H1 (cell line): ENCODE measurements around the gene FBXO45. TPM values are rescaled to one million over a fixed set of nuclear protein-coding genes. Genes with fewer than 3 reads are reported as not detected.

Experiments used
- CTCF ChIA-PET: fragments of 300-600 bp; sonication (Branson Sonifier 250); formaldehyde crosslinking; loops from one replicate; lab custom pipeline; 2021; ENCODE audit not compliant: partially characterized antibody; lab: Charles Lee
- POLR2A ChIA-PET: fragments of 300-600 bp; sonication (Branson Sonifier 250); formaldehyde crosslinking; loops from one replicate; lab custom pipeline; 2021; ENCODE audit warnings: inconsistent platforms; ENCODE audit not compliant: partially characterized antibody; lab: Charles Lee
- DNase-seq, 2 experiments: peaks; one replicate each; pipeline versions ENCODE4 v3.0.0 to v3.0.0-alpha.2; 2010 to 2022; ENCODE audit warnings: low spot score in 2 of 2, low read depth in 1 of 2, mixed read lengths in 1 of 2
- FAIRE-seq: peaks from 2 replicates; lab custom pipeline; 2011; peaks lifted over from hg19 to GRCh38; lab: Jason Lieb, UNC
- H2AFZ ChIP-seq: 2 replicates; pipeline ENCODE4 v1.8.1; 2012; ENCODE audit warnings: low read length, inconsistent platforms
- H2AK5ac ChIP-seq: 2 replicates; pipeline ENCODE4 v1.6.1; 2013; ENCODE audit warnings: low read depth, low read length
- H2BK120ac ChIP-seq: replicated peaks from 2 replicates; pipeline ENCODE3; 2013; ENCODE audit warnings: low read depth, low read length, inconsistent platforms
- H2BK12ac ChIP-seq: 2 replicates; pipeline ENCODE4 v1.6.1; 2013; ENCODE audit warnings: low read depth, low read length
- H2BK15ac ChIP-seq: 2 replicates; pipeline ENCODE4 v1.6.1; 2013; ENCODE audit warnings: low read length
- H2BK20ac ChIP-seq: 2 replicates; pipeline ENCODE4 v1.6.1; 2013; ENCODE audit warnings: low read length
- H2BK5ac ChIP-seq: 2 replicates; pipeline ENCODE4 v1.6.1; 2013; ENCODE audit warnings: low read depth, low read length
- H3K14ac ChIP-seq: 2 replicates; pipeline ENCODE4 v1.6.1; 2013; ENCODE audit warnings: inconsistent platforms; ENCODE audit not compliant: insufficient read length
- H3K18ac ChIP-seq: 2 replicates; pipeline ENCODE4 v1.6.1; 2013; ENCODE audit warnings: low read length; ENCODE audit errors: extremely low read depth
- H3K23ac ChIP-seq: 2 replicates; pipeline ENCODE4 v1.6.1; 2013; ENCODE audit warnings: inconsistent platforms; ENCODE audit not compliant: insufficient read length
- H3K23me2 ChIP-seq: 2 replicates; pipeline ENCODE4 v1.6.1; 2013; ENCODE audit warnings: low read depth, low read length
- H3K27ac ChIP-seq: 2 replicates; pipeline ENCODE4 v1.6.1; 2011; ENCODE audit warnings: low read depth, low read length, inconsistent platforms
- H3K27me3 ChIP-seq, 4 experiments: replicated peaks in 1 of 4; 1 replicate in 1 of 4; 2 replicates in 3 of 4; pipeline versions ENCODE4 v1.6.1 to v1.8.1; 2011 to 2013; ENCODE audit warnings: low read length in 3 of 4, mild to moderate bottlenecking in 3 of 4, inconsistent platforms in 2 of 4, mixed read lengths in 2 of 4, moderate library complexity in 1 of 4; ENCODE audit not compliant: control insufficient read depth in 3 of 4, insufficient read depth in 3 of 4; ENCODE audit errors: extremely low read depth in 1 of 4
- H3K36me3 ChIP-seq, 4 experiments: 2 replicates each; pipeline versions ENCODE4 v1.6.1 to v1.8.1; 2011 to 2013; ENCODE audit warnings: mild to moderate bottlenecking in 4 of 4, low read length in 3 of 4, moderate library complexity in 2 of 4, control low read depth in 1 of 4, inconsistent platforms in 1 of 4; ENCODE audit not compliant: insufficient read depth in 4 of 4, control insufficient read depth in 2 of 4
- H3K4ac ChIP-seq: replicated peaks from 2 replicates; pipeline ENCODE3; 2013; ENCODE audit warnings: low read length, low read depth, mixed read lengths, inconsistent platforms; ENCODE audit not compliant: insufficient read length
- H3K4me1 ChIP-seq, 4 experiments: replicated peaks in 1 of 4; 1 replicate in 1 of 4; 2 replicates in 3 of 4; pipeline versions ENCODE4 v1.6.1 to v1.8.1; 2011 to 2013; ENCODE audit warnings: low read length in 3 of 4, inconsistent platforms in 2 of 4, mixed read lengths in 1 of 4; ENCODE audit not compliant: insufficient read depth in 4 of 4, control insufficient read depth in 3 of 4
- H3K4me2 ChIP-seq, 2 experiments: 2 replicates each; pipeline versions ENCODE4 v1.6.1 to v1.8.1; 2011 to 2013; ENCODE audit warnings: low read depth in 2 of 2, low read length in 2 of 2, control low read depth in 1 of 2, inconsistent platforms in 1 of 2, mild to moderate bottlenecking in 1 of 2; ENCODE audit not compliant: insufficient read depth in 1 of 2
- H3K4me3 ChIP-seq, 4 experiments: fragments of 200-600, 300-600 bp in 1 of 4; sonication (generic), shearing (Covaris generic), sonication (Bioruptor Twin) in 1 of 4; 2 replicates each; pipeline versions ENCODE4 v1.5.1 to v1.8.1; 2011 to 2016; ENCODE audit warnings: low read length in 4 of 4, low read depth in 3 of 4, control low read depth in 2 of 4, inconsistent platforms in 2 of 4, mild to moderate bottlenecking in 2 of 4, mixed read lengths in 1 of 4, moderate library complexity in 1 of 4; ENCODE audit not compliant: insufficient read depth in 2 of 4; ENCODE audit errors: extremely low read depth in 1 of 4
- H3K56ac ChIP-seq: replicated peaks from 2 replicates; pipeline ENCODE3; 2013; ENCODE audit warnings: low read depth, mild to moderate bottlenecking, mixed read lengths, low read length, inconsistent platforms; ENCODE audit not compliant: insufficient read length
- H3K79me1 ChIP-seq: 2 replicates; pipeline ENCODE4 v1.6.1; 2013; ENCODE audit warnings: low read depth, low read length, control low read depth
- H3K79me2 ChIP-seq, 2 experiments: 2 replicates each; pipeline versions ENCODE4 v1.6.1 to v1.8.1; 2012 to 2013; ENCODE audit warnings: low read length in 2 of 2, mild to moderate bottlenecking in 2 of 2, inconsistent platforms in 1 of 2; ENCODE audit not compliant: insufficient read depth in 2 of 2, control insufficient read depth in 1 of 2
- H3K9ac ChIP-seq, 4 experiments: replicated peaks in 1 of 4; 1 replicate in 1 of 4; 2 replicates in 3 of 4; pipeline versions ENCODE4 v1.6.1 to v1.8.1; 2011 to 2013; ENCODE audit warnings: low read depth in 3 of 4, low read length in 3 of 4, control low read depth in 2 of 4, mild to moderate bottlenecking in 2 of 4, moderate library complexity in 2 of 4, inconsistent platforms in 1 of 4; ENCODE audit errors: extremely low read depth in 1 of 4
- H3K9me3 ChIP-seq, 2 experiments: 2 replicates each; pipeline versions ENCODE4 v1.6.1 to v1.8.1; 2012 to 2013; ENCODE audit warnings: mild to moderate bottlenecking in 2 of 2, moderate library complexity in 2 of 2, control low read depth in 1 of 2, inconsistent platforms in 1 of 2, low read depth in 1 of 2, low read length in 1 of 2, mixed read lengths in 1 of 2; ENCODE audit not compliant: insufficient read depth in 2 of 2
- H4K20me1 ChIP-seq, 2 experiments: replicated peaks in 1 of 2; 2 replicates each; pipeline versions ENCODE3 to v1.8.1; 2011 to 2013; ENCODE audit warnings: inconsistent platforms in 2 of 2, low read length in 2 of 2, mild to moderate bottlenecking in 1 of 2; ENCODE audit not compliant: insufficient read depth in 2 of 2, control insufficient read depth in 1 of 2
- H4K5ac ChIP-seq: 2 replicates; pipeline ENCODE4 v1.6.1; 2013; ENCODE audit warnings: low read length, low read depth, mixed read lengths, inconsistent platforms; ENCODE audit not compliant: insufficient read length
- H4K8ac ChIP-seq: 2 replicates; pipeline ENCODE4 v1.8.0; 2013; ENCODE audit warnings: mild to moderate bottlenecking, moderate library complexity, low read length, inconsistent platforms; ENCODE audit not compliant: insufficient read depth; ENCODE audit errors: extremely low read depth
- H4K91ac ChIP-seq: replicated peaks from 2 replicates; pipeline ENCODE3; 2013; ENCODE audit warnings: low read length, mixed read lengths, inconsistent platforms; ENCODE audit not compliant: insufficient read length
- BCL11A ChIP-seq, 2 experiments: IDR thresholded peaks; one replicate each; pipeline ENCODE4 v1.6.1; 2011; ENCODE audit warnings: low read depth in 2 of 2, low read length in 2 of 2, mild to moderate bottlenecking in 2 of 2
- BRCA1 ChIP-seq: IDR thresholded peaks from 2 replicates; pipeline ENCODE4 v1.6.1; 2012; ENCODE audit warnings: low read depth, low read length, improper control_type of control experiment
- CBX8 ChIP-seq: fragments of 300-800, 300-1000 bp; sonication (generic); IDR thresholded peaks from 2 replicates; pipeline ENCODE4 v1.7.1; 2016; ENCODE audit warnings: low read depth, low read length, borderline replicate concordance
- CEBPB ChIP-seq: IDR thresholded peaks from 2 replicates; pipeline ENCODE4 v1.6.1; 2012; ENCODE audit warnings: low read depth, low read length
- CHD2 ChIP-seq: IDR thresholded peaks from 2 replicates; pipeline ENCODE4 v1.6.1; 2012; ENCODE audit warnings: low read length, improper control_type of control experiment
- GABPA ChIP-seq: IDR thresholded peaks from 2 replicates; pipeline ENCODE4 v1.6.1; 2011; ENCODE audit warnings: mild to moderate bottlenecking, low read length, moderate library complexity, borderline replicate concordance; ENCODE audit not compliant: insufficient read depth
- KDM5A ChIP-seq: fragments of 200-600 bp; IDR thresholded peaks from 2 replicates; pipeline ENCODE4 v1.7.1; 2012; ENCODE audit warnings: mild to moderate bottlenecking, low read length, inconsistent platforms, mixed read lengths
- MAFK ChIP-seq: IDR thresholded peaks from 2 replicates; pipeline ENCODE4 v1.6.1; 2012; ENCODE audit warnings: low read depth, mild to moderate bottlenecking, improper control_type of control experiment, low read length
- NRF1 ChIP-seq: IDR thresholded peaks from 2 replicates; pipeline ENCODE4 v1.6.1; 2011; ENCODE audit warnings: mild to moderate bottlenecking, low read depth, low read length, improper control_type of control experiment
- SIRT6 ChIP-seq: IDR thresholded peaks from one replicate; pipeline ENCODE4 v1.7.1; 2012; ENCODE audit warnings: low read length, inconsistent platforms
- SIX5 ChIP-seq: IDR thresholded peaks from 2 replicates; pipeline ENCODE4 v1.6.1; 2011; ENCODE audit warnings: mild to moderate bottlenecking, low read depth, low read length
- SP1 ChIP-seq: IDR thresholded peaks from 2 replicates; pipeline ENCODE4 v1.6.1; 2011; ENCODE audit warnings: low read depth, low read length
- SP4 ChIP-seq: IDR thresholded peaks from 2 replicates; pipeline ENCODE4 v1.6.1; 2012; ENCODE audit warnings: low read length, inconsistent platforms
- WGBS, 2 experiments: shearing (Covaris generic) in 1 of 2; methylation state at CpG; one replicate each; pipeline versions ENCODE4 v1.1.6 to v1.1.7; 2013 to 2015; ENCODE audit warnings: low lambda C conversion rate in 2 of 2, mixed read lengths in 2 of 2, inconsistent platforms in 1 of 2, low coverage in 1 of 2, missing lambda C conversion rate in 1 of 2; ENCODE audit not compliant: insufficient replicate concordance in 2 of 2, insufficient coverage in 1 of 2, insufficient read length in 1 of 2; ENCODE audit errors: extremely low coverage in 1 of 2, missing lambda C conversion rate in 1 of 2; 5-methylcytosine and 5-hydroxymethylcytosine counted together
- polyA plus RNA-seq, 7 experiments: library from polyadenylated mRNA; depleted of rRNA in 3 of 7; stranded (reverse) in 5 of 7; unstranded in 2 of 7; fragments of >200 nt in 5 of 7; fragments of 200-250 nt in 2 of 7; gene quantifications; 1 replicate in 5 of 7; 2 replicates in 1 of 7; 4 replicates in 1 of 7; pipeline versions ENCODE4 v1.2.1 to v1.2.3, GENCODE V29; 2011 to 2013; ENCODE audit warnings: missing spikeins in 2 of 7, mixed read lengths in 2 of 7
- total RNA-seq: library from RNA; stranded (reverse); fragmentation: NEBNext Ultra II Directional; extraction: Animal tissue kit (Norgen Biotek cat#: 25700); gene quantifications from 2 replicates; pipeline ENCODE4 v1.2.1, GENCODE V29; 2021
- TF ChIP-seq, protein P1 (sequence below): IDR thresholded peaks from 2 replicates; pipeline ENCODE4 v1.6.1; 2012; ENCODE audit warnings: low read length, inconsistent platforms

Gene FBXO45
- total and polyA plus RNA-seq, 2 of the 8 experiments (the other 6 are each of a cell fraction or from before 2014, with no cell fraction given): 5.2 to 19.4 TPM

DNA sequence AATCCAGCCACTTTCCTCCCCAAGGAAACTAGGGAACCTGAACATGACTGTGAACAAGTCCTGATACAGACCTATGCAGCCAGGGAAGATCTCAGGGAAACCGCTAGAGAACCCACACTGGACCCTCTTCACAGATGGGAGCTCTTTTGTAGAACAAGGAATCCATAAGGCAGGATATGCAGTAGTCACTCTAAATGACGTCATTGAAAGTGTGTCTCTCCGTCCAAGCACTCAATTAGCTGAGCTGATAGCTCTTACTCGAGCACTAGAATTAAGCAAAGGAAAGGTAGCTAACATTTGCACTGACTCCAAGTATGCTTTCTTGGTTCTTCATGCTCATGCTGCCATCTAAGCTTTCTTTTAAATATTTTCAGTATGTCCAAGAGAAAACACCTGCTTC, 43.3 kb upstream of the FBXO45 start:
- no peak overlapping the region for H2BK5ac ChIP-seq
- no peak overlapping the region for H3K56ac ChIP-seq
- H2BK120ac ChIP-seq: no peak overlapping the region
- H2BK15ac ChIP-seq: no peak overlapping the region
- H3K4me3 ChIP-seq: no peak overlapping the region
- H4K5ac ChIP-seq: no peak overlapping the region
- H4K20me1 ChIP-seq: no peaks in the 10 kb centered on the region
- H4K8ac ChIP-seq: no peak overlapping the region
- no peak overlapping the region for H2BK20ac ChIP-seq
- H3K27ac ChIP-seq: no peak overlapping the region
- H3K23me2 ChIP-seq: peaks cover 2% of the 10 kb centered on the region; the same call in 1 of the 2 replicates
- peaks cover 19 to 21% of the 10 kb centered on the region in 2 experiments for H3K9me3 ChIP-seq
- no peak overlapping the region for H3K4me2 ChIP-seq
- WGBS, 2 experiments: 88% methylated on average over 4 of the region's 4 CpGs; no CpG with 5 or more reads in 1 of the 2 experiments
- H2AFZ ChIP-seq: no peak overlapping the region
- H3K79me2 ChIP-seq: no peaks in the 10 kb centered on the region
- no peak overlapping the region for H2AK5ac ChIP-seq
- H3K36me3 ChIP-seq: no peaks in the 10 kb centered on the region; a peak in 1 of 8 replicates
- FAIRE-seq (no peak), DNase-seq (no peak)
- no peak overlapping the region for H3K23ac ChIP-seq
- H3K79me1 ChIP-seq: no peaks in the 10 kb centered on the region
- CTCF ChIA-PET: interaction anchor here (0.9 to 5.5 kb wide), 18 partner anchors 16 to 479 kb away, joined by 3 to 40 read pairs (median 4); partner anchors contain the start of genes NCBP2 and RNF168
- H3K18ac ChIP-seq: no peak overlapping the region
- POLR2A ChIA-PET: no interaction called here
- H3K4ac ChIP-seq: no peak overlapping the region
- H3K27me3 ChIP-seq: no peaks in the 10 kb centered on the region
- H3K14ac ChIP-seq: no peak overlapping the region
- no peak overlapping the region for H2BK12ac ChIP-seq
- peaks cover 0 to 3% (median 1%) of the 10 kb centered on the region in 4 experiments; a peak in 2 of 7 replicates for H3K4me1 ChIP-seq
- no peak overlapping the region for H3K9ac ChIP-seq
- H4K91ac ChIP-seq: no peak overlapping the region
- TF ChIP-seq, protein P1, sequence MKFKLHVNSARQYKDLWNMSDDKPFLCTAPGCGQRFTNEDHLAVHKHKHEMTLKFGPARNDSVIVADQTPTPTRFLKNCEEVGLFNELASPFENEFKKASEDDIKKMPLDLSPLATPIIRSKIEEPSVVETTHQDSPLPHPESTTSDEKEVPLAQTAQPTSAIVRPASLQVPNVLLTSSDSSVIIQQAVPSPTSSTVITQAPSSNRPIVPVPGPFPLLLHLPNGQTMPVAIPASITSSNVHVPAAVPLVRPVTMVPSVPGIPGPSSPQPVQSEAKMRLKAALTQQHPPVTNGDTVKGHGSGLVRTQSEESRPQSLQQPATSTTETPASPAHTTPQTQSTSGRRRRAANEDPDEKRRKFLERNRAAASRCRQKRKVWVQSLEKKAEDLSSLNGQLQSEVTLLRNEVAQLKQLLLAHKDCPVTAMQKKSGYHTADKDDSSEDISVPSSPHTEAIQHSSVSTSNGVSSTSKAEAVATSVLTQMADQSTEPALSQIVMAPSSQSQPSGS: no peak
- TF ChIP-seq GABPA (no peak), CEBPB (no peak), SP1 (no peak), KDM5A (no peak), CBX8 (no peak), BRCA1 (no peak), NRF1 (no peak), SIRT6 (no peak), MAFK (no peak), BCL11A (IDR thresholded peaks at IDR 0.05; ENCODE audit: low read depth in 2 of 2, low read length in 2 of 2) (no peak), CHD2 (no peak), SP4 (no peak), SIX5 (no peak)
